Stimulated activated CD4-positive, alpha-beta T cell treated with anti-CD3 and anti-CD28 coated beads, Interleukin-2, amount 100 ng/mL, for 4 hours (primary cell): Measurements from ENCODE around the gene EBLN1.
A peak's percentile ranks its signal among the peaks of the same experiment; 100 is the strongest.

Experiments
- DNase-seq: peaks from one replicate; pipeline ENCODE4 v3.0.0-alpha.2; 2020; ENCODE audit warnings: low read depth

The EBLN1 gene

GRCh38 chr10:22217842-22218241, at the start of gene EBLN1:
Gene EBLN1, minus strand, starts transcription at chr10:22218015. Its CDS starts 8,032 bp downstream, at chr10:22209983.
- DNase-seq, result no peak

GRCh38 chr10:22265839-22266537, 48.2 kb upstream of the EBLN1 start:
- DNase-seq, result no peak

DNA sequence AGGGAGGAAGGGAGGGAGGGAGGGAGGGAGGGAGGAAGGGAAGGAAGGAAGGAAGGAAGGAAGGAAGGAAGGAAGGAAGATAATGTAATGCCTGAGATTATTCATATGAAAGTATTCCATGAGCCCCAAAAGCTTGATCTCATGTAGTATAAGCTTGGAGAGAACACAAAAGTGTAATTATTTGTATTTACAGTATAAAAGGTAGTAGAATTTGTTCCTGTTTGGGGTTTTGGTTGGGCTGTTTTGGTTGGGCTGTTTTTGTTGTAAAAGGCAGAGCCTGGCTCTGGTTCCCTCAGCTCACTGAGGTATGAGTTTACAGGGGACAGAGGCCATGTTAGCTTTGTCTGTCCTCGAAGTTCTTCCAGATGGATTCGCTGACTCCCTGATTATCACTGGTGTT, 45.3 kb upstream of the EBLN1 start:
- DNase-seq, result no peak

GRCh38 chr10:22259280-22259679, 41.5 kb upstream of the EBLN1 start:
- no peak for DNase-seq

DNA sequence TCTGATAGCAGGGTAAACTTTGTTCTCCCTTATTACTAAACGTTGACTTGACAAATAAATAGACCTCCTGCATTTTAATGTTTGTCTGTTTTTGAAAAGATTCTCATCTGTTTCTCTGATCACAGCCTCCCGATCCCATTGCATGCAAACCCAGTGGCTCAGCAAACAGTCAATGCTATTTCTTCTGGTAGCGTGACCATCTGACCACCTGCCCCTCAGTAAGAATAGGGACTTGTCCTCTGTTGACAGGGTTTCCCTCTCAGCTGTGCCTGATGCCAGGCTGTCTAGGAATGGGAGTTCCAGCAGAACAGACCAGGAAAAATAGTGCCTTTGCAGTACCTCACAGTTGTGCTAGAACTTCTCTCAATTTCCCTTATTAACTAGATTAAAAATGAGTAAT, 40.7 kb upstream of the EBLN1 start:
- no peak for DNase-seq

DNA sequence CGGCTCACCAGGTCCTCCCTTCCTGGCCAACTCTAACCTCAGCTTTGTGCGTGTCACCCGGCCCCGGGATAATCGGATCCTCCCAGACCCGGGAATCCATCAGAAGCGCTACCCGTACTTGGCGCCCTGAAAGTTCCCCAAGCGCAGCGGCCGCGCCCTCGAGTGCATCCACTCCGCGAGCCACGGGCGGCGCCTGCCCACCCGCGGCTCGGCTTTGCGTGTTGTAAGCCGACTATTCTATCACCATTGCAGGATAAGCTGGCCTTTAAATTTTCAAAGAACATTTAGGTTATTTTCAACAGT, 35.7 kb upstream of the EBLN1 start:
- peak; percentile 28 for DNase-seq

DNA sequence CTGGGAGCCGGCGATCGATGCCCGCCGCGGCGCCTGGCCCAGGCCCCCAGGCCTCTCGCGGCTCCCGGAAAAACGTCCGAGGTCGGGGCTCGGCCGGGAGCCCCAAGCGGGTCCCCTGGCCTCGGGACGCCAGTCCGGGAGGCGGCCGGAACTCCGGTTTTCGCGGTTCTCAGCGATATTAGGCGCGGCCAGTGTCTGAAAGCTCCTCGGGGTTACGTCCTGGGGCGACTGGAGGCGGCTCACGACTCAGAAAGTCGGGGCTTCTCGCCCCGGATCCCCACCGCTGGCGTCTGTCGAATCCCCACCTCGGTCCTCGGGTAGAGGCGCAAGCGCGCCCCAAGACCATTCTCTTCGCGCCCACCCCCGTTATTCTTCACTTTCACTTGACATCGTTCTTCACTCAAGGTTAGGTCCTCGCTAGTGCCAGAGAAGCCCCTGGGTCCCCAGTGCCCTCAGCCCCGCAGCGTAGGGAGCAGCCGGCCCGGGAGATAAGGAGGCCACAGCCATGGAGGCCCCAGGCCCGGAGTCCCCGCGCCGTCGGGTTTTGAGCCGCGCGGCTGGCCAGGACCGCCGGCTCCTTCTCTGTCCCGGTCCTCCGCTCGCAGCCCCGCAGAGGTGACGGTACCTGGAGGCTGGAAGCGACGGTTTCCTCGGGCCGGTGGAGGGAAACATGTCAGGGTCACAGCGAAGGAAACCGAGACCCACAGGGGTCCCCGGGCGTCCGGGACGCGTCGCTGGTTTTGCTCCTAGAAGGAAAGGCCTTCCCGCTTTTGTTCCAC, 35.2 kb upstream of the EBLN1 start:
- peak; percentile 20 for DNase-seq

DNA sequence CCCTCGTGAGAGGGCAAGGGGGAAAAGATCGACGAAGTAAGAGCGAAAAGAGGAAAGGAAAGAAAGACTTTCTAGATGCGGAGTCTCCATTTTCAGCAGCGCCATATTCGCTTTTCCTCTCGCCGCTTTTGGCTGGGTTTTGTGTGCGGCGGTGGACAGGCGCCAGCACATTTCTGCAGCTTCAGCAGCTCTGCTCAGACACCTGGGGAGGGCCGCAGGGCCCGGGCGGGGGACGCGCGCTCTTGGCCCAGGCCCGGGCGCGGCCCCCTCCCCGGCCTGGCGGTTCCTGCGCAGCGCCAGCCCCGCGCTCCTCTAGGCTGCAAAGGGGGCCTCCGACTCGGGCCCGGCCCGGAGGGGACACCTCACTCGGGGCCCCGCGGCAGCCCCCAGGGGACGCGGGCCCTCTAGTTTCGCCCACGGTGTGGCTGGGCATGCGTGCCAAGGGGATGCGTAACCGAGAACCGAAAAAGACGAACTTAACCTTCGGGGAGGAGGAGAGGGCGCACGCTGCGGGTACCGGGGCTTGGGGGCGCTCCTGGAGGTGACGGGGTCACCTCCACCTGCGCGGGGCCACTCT, 34.5 kb upstream of the EBLN1 start:
- peak; percentile 40 for DNase-seq

GRCh38 chr10:22251751-22252223, 34.0 kb upstream of the EBLN1 start:
- peak; percentile 74 for DNase-seq

DNA sequence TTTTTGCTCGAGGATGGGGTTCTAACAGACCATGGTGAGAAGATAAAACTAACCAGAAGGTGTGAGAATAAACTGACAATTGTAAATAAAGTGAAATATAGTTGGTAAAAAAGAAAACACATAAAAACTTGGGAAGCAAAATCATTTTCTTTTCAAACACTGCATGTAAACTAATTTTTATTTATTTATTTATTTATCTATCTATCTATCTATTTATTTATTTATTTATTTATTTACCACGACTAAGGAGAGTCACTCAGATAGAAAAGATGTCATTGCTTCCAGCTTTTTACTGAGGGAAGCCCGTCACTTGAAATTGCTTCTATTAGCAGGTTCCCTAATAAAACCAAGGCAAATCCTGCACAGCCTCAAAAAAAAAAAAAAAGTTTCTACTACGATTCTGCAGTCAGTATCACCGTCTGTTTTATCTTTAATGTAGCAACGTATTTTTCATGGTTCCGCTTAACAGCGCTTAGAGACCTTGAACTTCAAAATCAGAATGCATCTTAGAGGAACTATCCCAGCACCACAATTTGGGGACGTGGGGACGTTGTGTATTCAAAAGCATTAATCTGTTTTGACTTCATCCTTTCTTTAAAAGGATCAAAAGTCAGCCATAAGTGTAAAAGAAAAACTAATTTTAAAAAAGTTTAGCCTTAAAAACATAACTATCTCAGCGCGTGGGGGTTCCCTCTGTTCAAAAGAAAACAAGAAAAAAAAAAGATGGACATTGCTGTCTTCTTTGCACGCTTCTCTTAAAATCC, 33.3 kb upstream of the EBLN1 start:
- no peak for DNase-seq

GRCh38 chr10:22247636-22248035, 29.8 kb upstream of the EBLN1 start:
- no peak for DNase-seq

GRCh38 chr10:22246680-22247391, 29.0 kb upstream of the EBLN1 start:
- DNase-seq, result peak; percentile 52

- no peak for DNase-seq
Measured at GRCh38 chr10:22245567-22245966, 27.8 kb upstream of the EBLN1 start.

DNA sequence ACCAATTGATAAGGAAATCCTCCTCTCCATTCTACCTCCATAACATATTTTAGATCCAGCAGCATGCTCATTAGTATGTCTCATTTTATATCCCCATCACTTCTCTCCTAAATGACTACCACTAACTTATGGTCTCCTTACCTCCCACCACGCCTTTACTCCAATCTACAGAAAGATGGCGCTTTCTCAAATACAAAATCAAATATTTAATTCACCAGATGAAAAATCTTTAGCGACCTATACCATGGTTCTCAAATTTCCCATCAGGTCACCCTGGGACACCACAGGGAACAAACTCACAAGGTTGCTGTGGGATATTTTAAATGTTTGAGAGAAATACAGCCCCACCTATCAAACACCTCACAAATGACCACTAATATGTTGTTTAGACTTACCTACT, 27.0 kb upstream of the EBLN1 start:
- DNase-seq, result no peak

DNA sequence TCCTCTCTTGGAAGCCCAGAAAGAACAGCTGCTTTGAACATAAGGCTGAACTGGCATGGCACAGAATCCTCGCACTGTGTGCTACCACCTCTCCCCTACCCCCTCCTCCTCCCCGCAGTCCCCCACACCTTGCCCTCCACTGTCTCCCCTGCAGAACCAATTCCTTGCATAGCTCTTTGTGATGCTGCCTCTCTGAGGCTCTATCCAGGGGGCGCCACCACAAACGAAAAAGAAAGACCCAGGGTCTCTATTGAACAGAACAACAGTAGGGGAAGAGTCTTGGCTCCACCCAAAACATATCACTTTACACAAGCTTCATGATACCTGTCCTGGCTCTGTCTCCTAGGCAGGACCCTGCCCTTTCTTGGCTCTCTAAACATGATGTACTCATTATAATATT, 26.2 kb upstream of the EBLN1 start:
- DNase-seq, result no peak

DNA sequence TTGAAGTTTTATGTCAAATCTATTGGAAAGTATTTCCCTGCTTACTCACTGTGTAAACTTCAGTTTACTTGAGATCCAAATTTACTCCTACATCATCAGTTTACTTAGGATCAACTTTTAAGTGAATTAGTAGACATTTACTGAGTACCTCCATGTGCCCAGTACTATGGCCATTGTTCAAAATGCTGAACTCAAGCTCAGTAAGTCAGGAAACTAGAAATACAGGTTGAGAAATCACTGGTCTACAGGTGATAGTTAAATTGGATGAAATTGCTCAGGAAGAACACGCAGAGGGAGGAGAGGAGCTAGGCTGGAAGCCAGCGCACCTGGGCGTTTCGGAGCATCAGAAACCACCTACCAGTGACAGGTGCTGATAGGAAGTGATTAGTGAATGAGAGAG, 25.5 kb upstream of the EBLN1 start:
- no peak for DNase-seq

DNA sequence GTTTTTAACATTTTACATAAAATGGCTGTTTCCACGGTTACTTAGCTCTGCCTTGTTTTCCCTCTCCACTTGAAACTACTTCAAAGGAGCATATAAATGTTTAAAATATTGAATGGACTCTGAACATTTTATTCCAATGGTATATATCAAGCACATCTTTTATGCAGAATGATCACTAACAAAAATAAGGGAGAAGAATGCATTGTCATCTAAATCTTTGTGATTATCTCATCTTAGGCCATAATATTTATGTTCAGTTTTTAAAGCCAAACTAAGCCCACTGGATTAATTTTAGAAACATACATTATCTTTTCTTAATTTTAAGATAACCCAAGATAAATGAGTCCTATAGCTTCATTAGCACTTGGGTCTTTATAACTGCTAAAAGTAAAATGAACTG, 13.4 kb upstream of the EBLN1 start:
- DNase-seq, result no peak

GRCh38 chr10:22230158-22230833, 12.5 kb upstream of the EBLN1 start:
- no peak for DNase-seq

DNA sequence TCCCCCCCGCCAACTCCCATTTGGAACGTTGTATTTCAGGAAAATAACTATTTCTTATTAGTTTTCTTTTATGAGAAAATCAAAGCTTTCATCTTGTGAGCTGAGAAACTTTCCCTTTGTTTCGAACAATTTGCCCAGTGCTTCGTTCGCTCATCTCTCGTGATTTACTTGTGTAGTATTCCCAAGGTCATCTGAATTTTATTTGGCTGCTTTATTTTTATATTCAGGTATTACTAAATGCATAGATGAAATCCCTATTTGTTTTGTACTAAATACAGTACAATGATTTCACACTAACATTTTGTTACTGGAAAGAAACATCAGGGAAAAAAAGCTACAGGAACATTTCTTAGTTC, 12.0 kb upstream of the EBLN1 start:
- no peak for DNase-seq

DNA sequence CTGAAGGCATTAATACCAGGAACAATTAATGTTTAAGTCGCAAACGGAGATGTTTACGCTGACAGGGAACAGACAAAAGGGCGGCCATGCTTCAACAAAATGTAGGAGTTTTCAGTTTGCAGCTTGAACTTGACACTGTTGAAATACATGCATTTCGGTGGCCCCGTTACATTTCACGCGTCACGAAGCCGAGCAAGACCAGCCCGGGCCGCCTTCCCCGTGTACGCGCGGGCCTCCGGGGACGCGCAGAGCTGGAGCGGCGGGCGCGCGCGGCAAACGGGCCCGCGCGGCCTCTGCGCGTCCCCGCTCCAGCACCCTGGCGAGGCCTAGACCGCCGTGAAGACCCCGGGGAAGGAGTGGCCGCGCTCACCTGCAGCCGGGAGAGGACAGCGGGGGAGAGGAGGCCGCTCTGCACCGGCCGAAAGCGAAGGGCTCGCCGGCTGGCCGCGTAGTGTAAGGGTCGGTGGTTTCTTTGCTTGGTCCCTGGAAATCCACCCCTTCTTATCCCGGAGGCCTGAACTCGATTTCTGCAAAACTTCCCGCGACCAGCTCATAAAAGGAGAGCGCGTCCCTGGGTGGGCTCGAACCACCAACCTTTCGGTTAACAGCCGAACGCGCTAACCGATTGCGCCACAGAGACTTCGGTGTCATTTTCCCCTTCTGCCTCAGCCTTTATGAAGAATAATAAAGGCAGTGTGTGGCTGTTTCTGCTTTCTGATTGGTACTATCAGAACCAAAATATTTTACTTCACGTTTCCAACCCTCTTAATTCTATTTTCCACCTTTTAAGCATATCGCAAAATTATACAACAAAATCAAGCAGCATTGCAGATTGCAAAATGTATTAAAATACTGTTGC, 11.4 kb upstream of the EBLN1 start:
- DNase-seq, result peak; percentile 81
